ENCODE measurements around the gene GOLIM4.
A peak's percentile ranks its signal among the peaks of the same experiment; 100 is the strongest.
"Not testable (repeated sequence)": the region's sequence is repeated elsewhere in the genome, so short reads cannot be mapped to it uniquely, and the experiment has no call there.

Gene GOLIM4

GRCh38 chr3:168072323-168072650 lies 23.4 kb downstream of the GOLIM4 start:
- no peak for DNase-seq

DNA sequence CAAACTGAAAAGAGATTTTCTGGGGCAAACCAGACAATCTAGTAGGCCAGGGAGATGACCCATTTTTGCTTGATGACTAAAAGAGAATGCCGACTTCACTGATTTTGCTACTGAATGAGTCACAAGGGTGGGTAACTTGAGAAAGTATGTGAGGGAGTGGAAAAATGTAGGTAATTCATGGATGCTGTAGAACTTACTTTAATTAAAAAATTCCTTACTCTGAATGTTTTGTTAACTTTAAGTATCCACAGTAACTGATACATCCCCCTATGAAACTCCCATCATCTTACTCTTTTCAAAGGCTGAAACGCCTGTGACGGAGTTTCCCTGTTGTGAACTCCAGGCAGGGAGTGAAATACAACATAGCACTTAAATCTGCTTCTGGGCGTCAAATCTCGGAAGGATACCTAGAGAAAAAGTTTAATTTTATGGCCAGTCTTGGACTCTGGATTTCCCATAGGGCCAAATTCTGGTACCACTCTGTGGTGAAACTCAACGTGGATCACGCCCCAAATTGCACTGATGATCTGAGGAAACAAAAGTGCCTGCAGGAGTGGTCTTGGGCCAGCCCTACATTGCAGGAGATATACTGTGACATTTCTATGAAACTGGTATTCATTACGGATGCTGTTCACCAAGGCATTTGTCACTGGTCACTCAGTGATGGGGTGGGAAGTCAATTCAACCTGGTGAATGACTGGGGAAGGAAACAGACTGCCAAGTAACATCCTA lies 24.0 kb downstream of the GOLIM4 start:
- no peak for DNase-seq

- no peak for DNase-seq
Measured at GRCh38 chr3:168070919-168071318, 24.8 kb downstream of the GOLIM4 start.

- DNase-seq = no peak
Measured at GRCh38 chr3:168068346-168068745, 27.4 kb downstream of the GOLIM4 start.

DNA sequence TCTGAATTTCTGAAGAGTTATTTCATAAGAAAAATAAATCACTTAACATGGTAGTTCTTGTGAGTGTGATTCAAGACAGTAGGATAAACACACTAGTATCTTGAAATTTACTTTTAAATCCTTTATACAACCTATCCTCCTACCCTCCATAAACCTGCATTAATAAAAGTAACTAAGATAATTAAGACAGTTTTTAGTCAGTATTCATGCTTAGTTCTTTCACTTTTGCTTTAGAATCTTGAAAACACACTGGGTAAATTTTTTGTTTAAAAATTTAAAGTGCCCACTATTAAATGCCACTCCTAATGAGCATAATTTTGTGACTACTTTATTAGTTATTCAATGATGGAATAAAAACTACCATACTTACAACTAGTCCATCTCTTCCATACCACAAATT lies 28.8 kb downstream of the GOLIM4 start:
- no peak for DNase-seq

DNA sequence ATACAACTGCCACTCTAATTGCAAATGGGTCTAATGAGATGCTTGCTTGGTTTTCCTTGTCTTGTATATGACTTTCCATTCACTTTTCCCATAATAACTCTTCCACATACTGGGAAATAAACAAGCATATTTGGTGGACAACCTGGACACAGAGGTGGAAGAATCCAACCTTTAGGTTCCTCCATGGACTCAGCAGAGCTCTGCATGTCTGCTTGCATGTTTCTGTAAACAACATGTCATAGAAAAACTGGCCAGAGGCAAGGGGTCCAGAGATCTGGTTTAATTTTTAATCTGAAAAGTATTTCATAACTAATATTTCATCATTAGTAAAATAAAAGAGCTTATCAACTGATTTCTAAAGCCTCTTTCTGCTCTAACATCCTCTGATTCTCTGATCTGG lies 30.2 kb downstream of the GOLIM4 start:
- DNase-seq = no peak

- DNase-seq = no peak
Measured at GRCh38 chr3:168063122-168063521, 32.6 kb downstream of the GOLIM4 start.

DNA sequence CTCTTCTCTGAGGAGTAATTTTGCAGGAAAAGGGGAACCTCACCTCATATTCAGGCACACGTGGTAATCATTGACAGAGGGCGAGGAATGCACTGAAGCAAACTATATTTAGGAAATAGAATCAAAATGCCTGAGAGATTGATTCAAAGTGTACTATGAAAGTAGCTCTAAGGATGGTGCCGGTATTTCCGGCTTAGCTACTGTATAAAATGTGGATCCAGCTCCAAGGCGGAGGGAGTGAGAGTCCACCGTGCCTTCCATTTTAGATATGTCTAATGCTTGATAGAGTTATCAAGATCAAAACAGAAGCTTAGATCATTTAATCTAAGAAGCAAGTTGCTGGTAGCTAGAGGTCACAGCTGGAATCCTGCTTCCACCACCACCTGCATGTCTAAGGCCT lies 33.0 kb downstream of the GOLIM4 start:
- DNase-seq = no peak

DNA sequence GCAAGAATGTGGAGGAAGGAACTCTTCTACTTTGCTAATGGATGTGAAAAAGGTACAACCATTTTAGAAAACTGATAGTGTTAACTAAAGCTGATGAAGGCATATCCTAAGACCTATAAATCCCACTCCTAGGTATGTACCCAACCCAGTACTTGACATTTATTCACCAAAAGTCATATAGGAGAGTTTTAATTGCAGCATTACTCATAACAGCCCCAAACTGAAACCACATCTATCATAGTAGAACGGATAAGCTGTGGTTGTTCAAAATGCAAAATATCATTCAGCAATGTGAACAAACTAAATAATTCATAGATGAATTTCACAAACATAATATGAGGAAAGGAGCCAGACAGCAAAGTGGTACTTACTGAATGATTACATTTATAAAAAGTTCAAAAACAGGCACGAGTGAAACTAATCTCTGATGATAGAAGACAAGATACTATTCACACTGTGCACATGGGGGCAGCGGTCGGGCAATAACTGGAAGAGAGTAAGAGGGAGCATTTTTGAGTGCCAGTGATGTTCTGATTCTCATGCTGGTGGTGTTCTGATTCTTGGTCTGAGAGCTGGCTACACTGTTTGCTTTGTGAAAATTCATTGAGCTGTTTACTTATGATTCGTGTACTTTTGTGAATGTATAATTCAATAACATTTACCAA lies 34.3 kb downstream of the GOLIM4 start:
- no peak for DNase-seq

GRCh38 chr3:168060317-168060716 lies 35.4 kb downstream of the GOLIM4 start:
- DNase-seq = no peak

DNA sequence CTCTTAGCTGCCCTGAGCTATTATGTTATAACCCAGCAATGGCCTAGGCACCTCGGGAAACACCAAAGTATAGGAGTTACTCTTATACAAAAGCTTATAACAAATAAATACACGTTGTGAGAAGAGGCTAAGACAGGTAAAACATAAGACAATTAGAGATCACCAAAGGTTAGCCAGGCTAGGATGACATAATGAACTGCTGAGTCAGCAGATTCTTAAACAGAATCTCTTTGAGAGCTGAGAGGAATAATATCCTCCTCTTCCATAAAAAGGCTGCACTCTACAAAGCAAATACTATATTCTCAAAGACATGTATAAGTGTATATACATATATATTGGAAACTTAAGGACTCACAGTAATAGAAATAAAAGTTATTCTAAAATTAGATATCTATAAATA lies 37.2 kb downstream of the GOLIM4 start:
- no peak for DNase-seq

- DNase-seq = not testable (repeated sequence)
Measured at GRCh38 chr3:168056398-168057230, 39.1 kb downstream of the GOLIM4 start.

- no peak for DNase-seq
Measured at GRCh38 chr3:168054447-168054846, 41.3 kb downstream of the GOLIM4 start.

DNA sequence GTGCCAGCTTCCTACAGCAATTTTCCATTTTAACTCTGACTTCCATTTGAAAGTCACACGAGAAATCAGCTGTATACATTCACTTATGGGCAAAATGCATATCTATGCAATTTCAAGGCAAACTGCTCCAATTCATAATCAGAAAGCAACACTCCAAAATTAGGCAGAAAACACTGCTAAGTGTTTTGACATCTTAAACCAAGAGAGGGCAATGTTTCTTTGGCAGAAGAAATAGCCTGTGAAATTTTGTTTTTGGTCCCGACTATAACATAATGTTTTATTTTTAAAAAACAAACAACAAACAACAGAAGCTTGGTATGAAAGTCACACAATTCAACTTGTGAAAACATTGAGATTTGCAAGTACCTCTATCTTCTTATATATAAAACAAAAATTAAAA lies 42.6 kb downstream of the GOLIM4 start:
- no peak for DNase-seq

DNA sequence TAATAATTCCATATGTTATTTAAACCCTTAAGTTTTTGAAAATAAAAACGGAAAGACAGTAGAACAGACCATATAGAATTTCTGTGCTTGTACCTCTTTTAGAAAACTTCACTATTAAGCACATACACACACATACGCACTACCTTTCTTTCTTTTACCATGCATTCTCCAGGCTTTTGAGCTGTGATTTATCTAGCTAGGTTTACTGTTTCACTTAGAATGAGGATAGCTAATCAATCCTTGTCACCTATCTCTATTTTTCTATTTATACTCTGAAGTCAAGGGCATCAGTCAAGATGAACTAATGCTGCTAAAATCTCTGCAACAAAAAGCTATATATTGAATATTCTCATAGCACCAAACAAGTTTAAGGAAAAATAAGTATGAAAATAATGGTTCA lies 43.2 kb downstream of the GOLIM4 start:
- DNase-seq = no peak

GRCh38 chr3:168051531-168052471 lies 43.9 kb downstream of the GOLIM4 start:
- no peak for DNase-seq

DNA sequence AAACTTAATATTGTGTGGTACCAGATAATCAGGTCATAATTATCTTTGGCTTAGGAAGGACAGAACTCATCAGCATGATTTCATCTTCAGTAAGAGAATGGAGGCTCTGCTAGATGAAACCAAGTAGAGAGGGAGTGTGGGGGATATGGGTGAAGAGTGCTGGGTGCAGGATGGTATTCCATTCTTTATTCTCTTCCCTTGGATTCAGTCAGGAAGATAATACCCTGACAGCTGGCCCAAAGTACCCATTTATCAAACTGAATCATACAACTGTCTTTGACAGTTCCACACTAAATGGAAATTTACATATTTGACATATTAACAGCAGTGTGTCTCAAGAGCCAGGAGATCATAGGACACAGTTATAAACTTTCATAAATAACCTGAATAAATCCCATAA lies 44.7 kb downstream of the GOLIM4 start:
- DNase-seq = no peak

- no peak for DNase-seq
Measured at GRCh38 chr3:168049367-168049974, 46.3 kb downstream of the GOLIM4 start.

DNA sequence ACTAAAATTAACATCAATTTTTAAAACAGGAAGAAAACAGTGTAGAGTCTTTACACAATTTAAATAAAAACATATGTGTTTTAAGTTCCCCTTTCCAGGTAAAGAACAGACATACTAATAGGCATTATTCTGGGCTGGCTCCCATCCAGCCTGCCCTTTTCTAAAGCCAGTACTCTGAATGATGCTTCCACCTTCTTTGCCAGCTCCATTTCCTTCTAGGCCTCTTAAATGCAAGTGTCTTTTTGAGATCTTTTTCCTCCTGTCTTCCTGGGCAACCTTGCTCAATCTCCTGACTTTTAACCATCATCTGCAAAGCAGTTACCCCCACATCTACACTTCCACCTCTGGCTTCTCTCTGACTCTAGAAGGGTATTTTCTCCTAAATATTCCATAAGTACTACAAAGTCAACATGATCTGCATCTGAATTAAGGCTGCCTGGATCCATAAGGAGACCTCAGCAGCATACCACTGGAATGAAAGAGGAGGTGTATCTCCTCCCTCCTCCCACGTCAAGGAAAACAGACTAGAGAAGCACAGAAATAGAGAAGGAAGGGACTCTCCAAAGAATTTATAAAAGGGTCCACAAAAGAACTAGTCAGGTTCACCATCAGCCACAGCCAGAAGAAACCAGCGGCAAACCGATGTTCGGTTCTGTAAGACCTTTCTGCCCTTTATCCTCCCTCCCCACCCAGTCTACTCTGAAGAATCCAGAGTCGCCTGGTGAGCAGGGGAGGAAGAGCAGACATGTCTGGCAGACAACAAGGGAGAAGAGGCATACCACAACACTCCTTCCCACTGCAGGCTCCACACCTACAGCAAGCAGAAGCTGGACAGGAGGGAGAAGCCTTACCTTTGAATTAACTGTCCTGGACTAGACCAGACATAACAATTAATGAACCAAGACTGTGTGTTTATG lies 47.1 kb downstream of the GOLIM4 start:
- peak; percentile 37 for DNase-seq

- no peak for DNase-seq
Measured at GRCh38 chr3:168047936-168048335, 47.8 kb downstream of the GOLIM4 start.

GRCh38 chr3:168047190-168047795 lies 48.4 kb downstream of the GOLIM4 start:
- peak; percentile 87 for DNase-seq
